Left lung (tissue), 14 donors: ENCODE data around the gene VRK2. TPM values are rescaled to one million over a fixed set of nuclear protein-coding genes. Genes with fewer than 3 reads are reported as not detected.

Experiments used
- ATAC-seq: fragments of 200-7000 bp; cut with Tn5 transposase; one replicate; pipeline ENCODE4 v1.9.1; 2020; ENCODE audit warnings: moderate library complexity
- DNase-seq, 4 donors: peaks; one replicate each; pipeline ENCODE4 v3.0.0-alpha.2; 2013 to 2020
- H3K27ac ChIP-seq, 2 donors: fragments of 200-600 bp; sonication (generic) in 1 of 2; one replicate each; pipeline versions ENCODE4 v1.5.0 to v1.8.0; 2020 to 2021
- H3K27me3 ChIP-seq, 2 donors: fragments of 200-600 bp; sonication (generic) in 1 of 2; one replicate each; pipeline versions ENCODE4 v1.5.0 to v1.8.0; 2020 to 2021
- H3K36me3 ChIP-seq, 2 donors: fragments of 200-600 bp; sonication (generic) in 1 of 2; one replicate each; pipeline versions ENCODE4 v1.5.0 to v1.8.0; 2020 to 2021
- H3K4me1 ChIP-seq, 2 donors: fragments of 200-600 bp; one replicate each; pipeline ENCODE4 v1.8.0; 2021
- H3K4me3 ChIP-seq, 2 donors: fragments of 200-600 bp; sonication (generic) in 1 of 2; one replicate each; pipeline versions ENCODE4 v1.5.0 to v1.8.0; 2020 to 2021; ENCODE audit warnings: mild to moderate bottlenecking in 1 of 2
- H3K9me3 ChIP-seq, 2 donors: fragments of 200-600 bp; sonication (generic) in 1 of 2; one replicate each; pipeline versions ENCODE4 v1.5.0 to v1.8.0; 2020 to 2021
- CTCF ChIP-seq, 2 donors: fragments of 200-600 bp; sonication (generic) in 1 of 2; IDR thresholded peaks; one replicate each; pipeline versions ENCODE4 v1.5.0 to v1.8.0; 2021; ENCODE audit warnings: antibody characterized with exemption in 2 of 2
- intact Hi-C, 2 donors: fragments of 100-400 bp; cut with DNase I; formaldehyde crosslinking; loops; one replicate each; pipeline versions ENCODE4 v1.11.2 to v1.14.2; 2022
- long read RNA-seq, 12 donors: library from polyadenylated mRNA in 2 of 12; unstranded in 2 of 12; transcript quantifications; one replicate each; pipeline ENCODE4 v2.0.0 and lab custom pipeline, GENCODE V29; 2019 to 2026
- polyA plus RNA-seq, 6 donors: library from polyadenylated mRNA; unstranded; fragments of 120-200 nt; gene quantifications; one replicate each; pipeline ENCODE4 v1.2.1, GENCODE V29; 2013; ENCODE audit not compliant: insufficient read length in 6 of 6
- total RNA-seq, 2 donors: library from RNA; stranded (reverse); fragmentation: NEBNext Ultra II Directional; extraction: Animal tissue kit (Norgen Biotek cat#: 25700); gene quantifications; one replicate each; pipeline ENCODE4 v1.2.1, GENCODE V29; 2021
- donor health status: DM: no; HTN: yes; CAD: no.
- donor health status: DM: no; HTN: no; CAD: no.

The VRK2 gene
- 10 to 100 TPM; 18.2 to 28.0 TPM for total RNA-seq
- polyA plus RNA-seq, result 10 to 100 TPM; 23.4 to 25.3 (median 24.1) TPM
- long read RNA-seq, donor 1, partial matches to known transcripts, result 31 of 71 reads
- long read RNA-seq, donor 1, other reads (novel, unspliced or antisense), result 40 of 71 reads
- long read RNA-seq, donor 2, partial matches to known transcripts, result 306 of 327 reads
- long read RNA-seq, donor 2, other reads (novel, unspliced or antisense), result 20 of 327 reads
- long read RNA-seq, donor 3, partial matches to known transcripts, result 0 of 3 reads
- long read RNA-seq, donor 3, other reads (novel, unspliced or antisense), result 0 of 3 reads
- long read RNA-seq, donor 4, partial matches to known transcripts, result 3 of 9 reads
- long read RNA-seq, donor 4, other reads (novel, unspliced or antisense), result 5 of 9 reads
- long read RNA-seq, donor 5, partial matches to known transcripts, result 167 of 176 reads
- long read RNA-seq, donor 5, other reads (novel, unspliced or antisense), result 7 of 176 reads
- long read RNA-seq, donor 6, partial matches to known transcripts, result 198 of 198 reads
- long read RNA-seq, donor 6, other reads (novel, unspliced or antisense), result 0 of 198 reads
- long read RNA-seq, donor 7, partial matches to known transcripts, result 44 of 65 reads
- long read RNA-seq, donor 7, other reads (novel, unspliced or antisense), result 21 of 65 reads
- long read RNA-seq, donor 8, transcript VRK2-201 (13 exons, 1,888 nt), result major isoform, 5 of 43 reads
- long read RNA-seq, donor 8, partial matches to known transcripts, result 18 of 43 reads
- long read RNA-seq, donor 8, other reads (novel, unspliced or antisense), result 20 of 43 reads
- long read RNA-seq, donor 9, result 0 reads
- long read RNA-seq, donor 10, partial matches to known transcripts, result 3 of 5 reads
- long read RNA-seq, donor 10, other reads (novel, unspliced or antisense), result 1 of 5 reads
- long read RNA-seq, donor 11, partial matches to known transcripts, result 64 of 65 reads
- long read RNA-seq, donor 11, other reads (novel, unspliced or antisense), result 0 of 65 reads
- long read RNA-seq, donor 12, partial matches to known transcripts, result 40 of 65 reads
- long read RNA-seq, donor 12, other reads (novel, unspliced or antisense), result 24 of 65 reads

DNA sequence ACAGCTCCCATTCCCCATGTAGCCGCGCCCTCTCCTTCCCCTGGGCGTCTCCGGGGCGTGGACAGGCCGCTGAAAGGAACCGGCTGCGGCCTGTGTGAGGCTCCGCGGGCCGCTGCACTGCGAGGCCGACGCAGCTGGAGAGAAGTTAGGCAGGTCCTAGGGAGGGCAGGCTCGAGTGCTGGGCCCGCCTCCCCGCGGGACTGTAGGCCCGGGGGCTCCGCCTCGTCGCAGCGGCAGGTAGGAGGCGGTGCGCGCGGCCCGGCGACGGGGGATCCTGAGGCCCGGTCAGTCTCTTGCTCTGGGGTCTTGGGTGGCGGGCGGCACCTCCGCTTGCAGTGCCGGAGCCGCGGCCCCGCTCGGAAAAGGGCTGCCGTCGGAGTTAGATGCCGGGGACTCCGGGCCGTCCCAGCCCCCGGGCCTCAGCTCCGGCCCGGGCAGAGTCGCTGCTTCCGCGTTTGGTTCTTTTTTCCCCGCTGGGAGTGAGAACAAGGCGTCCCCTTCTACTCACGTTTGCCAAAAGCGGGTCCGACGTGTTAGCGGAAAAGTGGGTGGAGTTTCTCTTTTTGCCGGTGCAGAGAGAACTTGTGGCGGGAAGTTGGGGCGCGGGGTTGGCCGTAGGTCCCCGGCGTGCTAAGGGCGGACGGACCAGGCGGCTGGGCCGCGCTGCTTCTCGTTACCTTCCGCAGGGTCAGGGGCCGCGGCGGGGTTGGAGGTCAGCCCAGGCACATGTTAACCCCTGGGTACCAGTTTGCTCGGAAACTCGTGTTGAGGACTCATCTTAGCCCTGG, at the start of gene VRK2:
VRK2 (plus strand) TSS at position 222 of the 788 bp plus-strand sequence. CDS start 2,026 bp downstream, outside the sequence.
- no peaks in the 10 kb centered on the region for H3K9me3 ChIP-seq
- peak; percentile 84 to 98 (median 94) for DNase-seq
- H3K4me3 ChIP-seq, result peak within 1 kb of the TSS; percentile 67 to 78
- peaks cover 4 to 35% of the 10 kb centered on the region in 2 donors for H3K4me1 ChIP-seq
- TF ChIP-seq CTCF (IDR thresholded peaks at IDR 0.05), result no peak
- intact Hi-C loops, result no loop called here
- ATAC-seq, result peak; percentile 98
- no peaks in the 10 kb centered on the region for H3K27me3 ChIP-seq
- H3K27ac ChIP-seq, result peak within 1 kb of the TSS; percentile 96 to 99
- peaks cover 0 to 6% of the 10 kb centered on the region in 2 donors for H3K36me3 ChIP-seq

DNA sequence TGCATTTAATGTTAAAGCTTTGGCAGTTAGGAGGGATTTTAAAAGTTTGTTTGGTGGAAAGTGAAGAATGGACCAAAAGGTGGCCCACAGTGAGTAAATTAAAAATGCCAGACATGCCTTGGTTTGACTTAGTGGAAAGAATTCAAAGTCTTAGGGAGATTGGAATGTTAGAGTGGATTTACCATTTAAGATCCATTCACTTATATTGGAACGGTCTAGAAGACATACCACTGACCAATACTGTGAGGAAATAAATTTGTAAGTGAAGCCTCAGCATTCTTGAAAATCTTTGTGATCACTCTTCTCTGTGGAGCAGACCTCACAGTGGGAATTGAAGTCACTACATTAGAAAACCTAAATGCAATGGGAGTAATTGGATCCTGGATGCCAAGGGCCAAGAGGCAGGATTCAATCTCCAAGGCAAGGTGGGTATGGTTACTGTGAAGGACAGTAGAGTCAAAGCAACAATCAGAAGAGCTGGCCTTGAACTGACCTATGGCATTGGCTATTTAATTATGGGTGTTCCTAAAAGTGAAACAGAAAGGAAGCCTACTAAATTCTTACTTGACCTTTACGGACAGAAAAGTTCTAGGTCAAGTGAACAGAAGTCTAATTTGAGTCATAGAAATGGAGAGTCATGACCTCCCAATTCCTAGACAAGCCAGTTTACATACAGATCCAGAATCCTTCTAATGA, 40.2 kb upstream of the VRK2 start:
- H3K36me3 ChIP-seq, result no peaks in the 10 kb centered on the region
- no peak for DNase-seq
- intact Hi-C loops, result no loop called here
- no peak for ATAC-seq
- no peaks in the 10 kb centered on the region for H3K27me3 ChIP-seq
- no peaks in the 10 kb centered on the region for H3K4me1 ChIP-seq
- H3K9me3 ChIP-seq, result no peaks in the 10 kb centered on the region
- TF ChIP-seq CTCF (IDR thresholded peaks at IDR 0.05), result no peak
- H3K27ac ChIP-seq, result no peak overlapping the region
- no peak overlapping the region for H3K4me3 ChIP-seq

DNA sequence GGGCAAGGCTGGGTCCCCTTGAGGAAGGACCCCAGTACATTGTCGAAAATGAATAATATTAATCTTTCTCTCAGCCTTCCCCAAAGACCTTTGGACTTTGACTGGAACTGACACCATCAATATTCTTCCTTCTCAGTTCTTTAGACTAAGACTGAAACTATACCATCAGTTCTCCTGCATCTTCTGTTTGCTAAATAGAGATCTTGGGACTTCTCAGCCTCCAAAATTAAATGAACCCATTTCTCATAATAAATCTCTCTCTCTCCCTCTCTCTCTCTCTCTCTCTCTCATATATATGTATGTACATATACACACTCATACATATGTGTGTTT, 39.7 kb upstream of the VRK2 start:
- no peak overlapping the region for H3K27ac ChIP-seq
- intact Hi-C loops, result no loop called here
- DNase-seq, result no peak
- ATAC-seq, result no peak
- H3K4me1 ChIP-seq, result no peaks in the 10 kb centered on the region
- TF ChIP-seq CTCF (IDR thresholded peaks at IDR 0.05), result no peak
- H3K9me3 ChIP-seq, result no peaks in the 10 kb centered on the region
- no peak overlapping the region for H3K4me3 ChIP-seq
- H3K36me3 ChIP-seq, result no peaks in the 10 kb centered on the region
- H3K27me3 ChIP-seq, result no peaks in the 10 kb centered on the region

DNA sequence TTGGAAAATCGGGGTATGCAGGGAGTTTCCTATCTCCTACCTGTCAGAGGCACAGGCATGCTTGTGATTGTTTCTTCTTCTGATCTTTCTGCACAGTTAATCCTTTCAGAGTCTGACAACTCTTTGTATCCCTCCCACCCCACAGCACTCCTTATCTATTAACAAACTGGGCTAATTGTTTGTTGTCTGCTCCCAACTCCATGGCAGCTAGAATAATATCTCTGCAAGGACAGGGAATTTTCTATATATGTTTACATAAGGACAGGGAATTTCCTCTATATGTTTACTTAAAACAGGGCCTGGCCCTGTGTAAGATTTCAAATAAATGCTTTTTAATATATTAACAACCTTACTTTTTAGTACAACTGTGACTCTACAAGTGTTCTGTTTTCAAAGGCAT, 36.0 kb upstream of the VRK2 start:
- no peaks in the 10 kb centered on the region for H3K4me1 ChIP-seq
- H3K36me3 ChIP-seq, result no peaks in the 10 kb centered on the region
- ATAC-seq, result no peak
- no peak for DNase-seq
- no peak overlapping the region for H3K4me3 ChIP-seq
- H3K9me3 ChIP-seq, result peaks cover 0 to 6% of the 10 kb centered on the region in 2 donors
- H3K27ac ChIP-seq, result no peak overlapping the region
- no peak for TF ChIP-seq CTCF (IDR thresholded peaks at IDR 0.05)
- intact Hi-C loops, result no loop called here
- H3K27me3 ChIP-seq, result no peaks in the 10 kb centered on the region
